PC-3 (cell line): ENCODE measurements around the gene COMT. TPM values are rescaled to one million over a fixed set of nuclear protein-coding genes. Genes with fewer than 3 reads are reported as not detected.

Experiments
- ATAC-seq: fragments of 200-7000 bp; cut with Tn5 transposase; 2 replicates; pipeline ENCODE4 v1.9.1; 2020; ENCODE audit warnings: mild to moderate bottlenecking, moderate library complexity
- BruUV-seq: library from RNA; stranded (reverse); fragments of 400-500 nt; replicated peaks from 2 replicates; lab custom pipeline; 2021; lab: Mats Ljungman, UMichigan
- CTCF ChIA-PET: fragments of 300-600 bp; sonication (Branson Sonifier 250); formaldehyde crosslinking; loops from one replicate; lab custom pipeline; 2022; ENCODE audit warnings: antibody characterized with exemption; lab: Charles Lee
- POLR2A ChIA-PET: fragments of 300-600 bp; sonication (Branson Sonifier 250); formaldehyde crosslinking; loops from one replicate; lab custom pipeline; 2022; ENCODE audit warnings: antibody characterized with exemption; ENCODE audit not compliant: unreplicated experiment; lab: Charles Lee
- DNase-seq: peaks from one replicate; pipeline ENCODE4 v3.0.0-alpha.2; 2015
- H2AFZ ChIP-seq: fragments of 300-600 bp; sonication (generic); 2 replicates; pipeline ENCODE4 v1.6.0; 2016; ENCODE audit warnings: antibody characterized with exemption, low read length
- H3F3A ChIP-seq: fragments of 300-600 bp; sonication (generic); one replicate; pipeline ENCODE4 v1.6.0; 2017; ENCODE audit warnings: antibody characterized with exemption, low read length, control low read depth, mild to moderate bottlenecking; ENCODE audit not compliant: unreplicated experiment
- H3K27ac ChIP-seq: fragments of 300-600 bp; sonication (generic); 2 replicates; pipeline ENCODE4 v1.5.1; 2016; ENCODE audit warnings: mild to moderate bottlenecking, low read length
- H3K27me3 ChIP-seq: fragments of 300-600 bp; sonication (generic); 2 replicates; pipeline ENCODE4 v1.6.1; 2016; ENCODE audit warnings: low read length, mixed read lengths
- H3K36me3 ChIP-seq: fragments of 300-600 bp; sonication (generic); 2 replicates; pipeline ENCODE4 v1.6.1; 2016; ENCODE audit warnings: low read depth, mixed run types, low read length, mixed read lengths
- H3K4me1 ChIP-seq: fragments of 300-600 bp; sonication (generic); 2 replicates; pipeline ENCODE4 v1.5.1; 2016; ENCODE audit warnings: low read length; ENCODE audit not compliant: insufficient read depth
- H3K4me2 ChIP-seq: fragments of 300-600 bp; sonication (generic); 2 replicates; pipeline ENCODE4 v1.6.0; 2016; ENCODE audit warnings: low read length
- H3K4me3 ChIP-seq: fragments of 300-600 bp; sonication (generic); 2 replicates; pipeline ENCODE4 v1.5.1; 2016; ENCODE audit warnings: mild to moderate bottlenecking, low read length, mixed read lengths
- H3K79me2 ChIP-seq: fragments of 300-600 bp; sonication (generic); 2 replicates; pipeline ENCODE4 v1.6.1; 2017; ENCODE audit warnings: low read length, mixed read lengths
- H3K9ac ChIP-seq: fragments of 300-600 bp; sonication (generic); 2 replicates; pipeline ENCODE4 v1.6.0; 2016; ENCODE audit warnings: mild to moderate bottlenecking, low read length
- H3K9me2 ChIP-seq: fragments of 300-600 bp; sonication (generic); replicated peaks from 2 replicates; pipeline ENCODE4 v1.6.1; 2016; ENCODE audit warnings: mixed run types, low read length, mixed read lengths
- H3K9me3 ChIP-seq: fragments of 300-600 bp; sonication (generic); 2 replicates; pipeline ENCODE4 v1.6.1; 2016; ENCODE audit warnings: low read length, mixed read lengths
- H4K20me1 ChIP-seq: fragments of 300-600 bp; sonication (generic); 2 replicates; pipeline ENCODE4 v1.6.1; 2016; ENCODE audit warnings: low read length, mixed read lengths
- CTCF ChIP-seq: fragments of 300-600 bp; sonication (generic); conservative IDR thresholded peaks from 2 replicates; pipeline ENCODE4 v1.5.1; 2017; ENCODE audit warnings: antibody characterized with exemption, low read depth, mild to moderate bottlenecking, low read length
- EZH2 ChIP-seq: fragments of 300-600 bp; sonication (generic); IDR thresholded peaks from one replicate; pipeline ENCODE4 v1.6.1; 2017; ENCODE audit warnings: antibody characterized with exemption, mild to moderate bottlenecking, low read length; ENCODE audit not compliant: unreplicated experiment
- EZH2phosphoT487 ChIP-seq: fragments of 300-600 bp; sonication (generic); IDR thresholded peaks from 2 replicates; pipeline ENCODE4 v1.6.1; 2018; ENCODE audit warnings: mild to moderate bottlenecking, antibody characterized with exemption, low read length, borderline replicate concordance
- intact Hi-C: fragments of 100-400 bp; cut with micrococcal nuclease; formaldehyde crosslinking; loops from 2 replicates; pipeline ENCODE4 v1.9.0; 2023
- total RNA-seq: library from RNA; depleted of rRNA; stranded (reverse); fragments of >200 nt; gene quantifications from 2 replicates; pipeline ENCODE4 v1.2.3, GENCODE V29; 2014

Gene COMT
- total RNA-seq, 1 experiment from 2014 or later = 204 TPM

DNA sequence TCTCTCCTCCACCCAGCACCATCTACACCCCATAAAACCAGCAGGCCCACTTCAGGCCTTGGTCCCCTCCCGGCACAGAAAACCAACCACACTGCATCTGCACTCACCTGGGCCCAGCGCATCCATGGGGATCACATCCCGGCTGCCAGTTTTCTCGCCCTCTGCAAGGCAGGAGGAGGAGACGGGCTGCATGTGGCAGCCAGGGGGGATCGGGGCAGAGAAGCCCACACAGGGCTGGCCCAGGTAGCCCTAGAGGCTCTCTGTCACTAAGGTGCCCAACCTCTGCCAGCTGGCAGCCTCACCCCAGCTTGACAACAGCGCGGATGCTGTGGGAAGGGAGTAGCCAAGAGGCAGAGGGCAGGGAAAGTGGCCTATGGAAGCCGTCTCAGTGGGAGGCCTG is 30.7 kb downstream of the COMT start:
- H4K20me1 ChIP-seq = no peaks in the 10 kb centered on the region
- BruUV-seq = no TSS peak
- intact Hi-C loops = no loop called here
- peaks cover 9% of the 10 kb centered on the region; the same call in 1 of the 2 replicates for H3K4me1 ChIP-seq
- no peaks in the 10 kb centered on the region for H3K27me3 ChIP-seq
- ChIA-PET POLR2A (no interaction called here), CTCF (no interaction called here)
- no peak overlapping the region for H3K4me3 ChIP-seq
- H3F3A ChIP-seq = no peaks in the 10 kb centered on the region
- DNase-seq = no peak
- no peak for TF ChIP-seq EZH2
- TF ChIP-seq EZH2phosphoT487 = no peak
- no peak for TF ChIP-seq CTCF
- no peak for ATAC-seq
- H3K79me2 ChIP-seq = no peaks in the 10 kb centered on the region
- H3K9ac ChIP-seq = no peak overlapping the region
- no peaks in the 10 kb centered on the region for H3K36me3 ChIP-seq
- H3K27ac ChIP-seq = no peak overlapping the region
- no peak overlapping the region for H3K4me2 ChIP-seq
- H3K9me2 ChIP-seq = no peaks in the 10 kb centered on the region
- H2AFZ ChIP-seq = no peak overlapping the region
- H3K9me3 ChIP-seq = no peaks in the 10 kb centered on the region

GRCh38 chr22:19972652-19973550 is 31.3 kb downstream of the COMT start:
- ChIA-PET CTCF (no interaction called here), POLR2A (no interaction called here)
- Histone ChIP-seq H4K20me1 (no peaks in the 10 kb centered on the region), H3K4me1 (peaks cover 9% of the 10 kb centered on the region; the same call in 1 of the 2 replicates), H3K9me2 (no peaks in the 10 kb centered on the region), H3F3A (no peaks in the 10 kb centered on the region), H2AFZ (no peak overlapping the region), H3K36me3 (no peaks in the 10 kb centered on the region), H3K4me2 (no peak overlapping the region), H3K27ac (no peak overlapping the region), H3K27me3 (no peaks in the 10 kb centered on the region), H3K79me2 (no peaks in the 10 kb centered on the region), H3K9me3 (no peaks in the 10 kb centered on the region), H3K4me3 (no peak overlapping the region), H3K9ac (no peak overlapping the region)
- ATAC-seq = no peak
- DNase-seq = no peak
- BruUV-seq = no TSS peak
- TF ChIP-seq CTCF = no peak
- no peak for TF ChIP-seq EZH2phosphoT487
- TF ChIP-seq EZH2 = no peak
- intact Hi-C loops = no loop called here
